ENCODE measurements around the gene CLDN2.

DNA sequence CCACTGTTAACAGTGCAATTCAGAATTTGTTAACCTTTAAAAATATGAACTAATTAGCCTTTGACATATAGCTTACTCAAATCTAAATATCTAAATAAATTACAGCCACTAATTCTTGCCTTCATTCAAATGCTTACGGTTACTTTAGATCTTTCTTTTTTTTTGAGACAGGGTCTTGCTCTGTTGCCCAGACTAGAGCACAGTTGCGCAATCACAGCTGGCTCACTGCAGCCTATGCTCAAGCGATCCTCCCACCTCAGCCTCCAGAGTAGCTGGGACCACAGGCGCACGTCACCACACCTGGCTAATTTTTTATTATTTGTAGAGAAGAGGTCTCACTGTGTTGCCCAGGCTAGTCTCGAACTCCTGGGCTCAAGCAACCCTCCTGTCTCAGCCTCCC lies 31.0 kb downstream of the CLDN2 start:
- TF ChIP-seq, protein P1, sequence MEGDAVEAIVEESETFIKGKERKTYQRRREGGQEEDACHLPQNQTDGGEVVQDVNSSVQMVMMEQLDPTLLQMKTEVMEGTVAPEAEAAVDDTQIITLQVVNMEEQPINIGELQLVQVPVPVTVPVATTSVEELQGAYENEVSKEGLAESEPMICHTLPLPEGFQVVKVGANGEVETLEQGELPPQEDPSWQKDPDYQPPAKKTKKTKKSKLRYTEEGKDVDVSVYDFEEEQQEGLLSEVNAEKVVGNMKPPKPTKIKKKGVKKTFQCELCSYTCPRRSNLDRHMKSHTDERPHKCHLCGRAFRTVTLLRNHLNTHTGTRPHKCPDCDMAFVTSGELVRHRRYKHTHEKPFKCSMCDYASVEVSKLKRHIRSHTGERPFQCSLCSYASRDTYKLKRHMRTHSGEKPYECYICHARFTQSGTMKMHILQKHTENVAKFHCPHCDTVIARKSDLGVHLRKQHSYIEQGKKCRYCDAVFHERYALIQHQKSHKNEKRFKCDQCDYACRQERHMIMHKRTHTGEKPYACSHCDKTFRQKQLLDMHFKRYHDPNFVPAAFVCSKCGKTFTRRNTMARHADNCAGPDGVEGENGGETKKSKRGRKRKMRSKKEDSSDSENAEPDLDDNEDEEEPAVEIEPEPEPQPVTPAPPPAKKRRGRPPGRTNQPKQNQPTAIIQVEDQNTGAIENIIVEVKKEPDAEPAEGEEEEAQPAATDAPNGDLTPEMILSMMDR (IDR thresholded peaks at IDR 0.05), result no peak
- no peak for TF ChIP-seq POLR2A (IDR thresholded peaks at IDR 0.05)

Measured in adrenal gland (tissue), 5 donors.